HepG2 (cell line): ENCODE results near the gene AP4E1. TPM values are rescaled to one million over a fixed set of nuclear protein-coding genes. Genes with fewer than 3 reads are reported as not detected.
A peak's percentile ranks its signal among the peaks of the same experiment; 100 is the strongest.

Source experiments
- ATAC-seq: fragments of 200-7000 bp; cut with Tn5 transposase; 3 replicates; pipeline ENCODE4 v1.9.1; 2020; ENCODE audit warnings: mild to moderate bottlenecking, moderate library complexity
- BruUV-seq: library from RNA; stranded (reverse); fragments of 400-500 nt; replicated peaks from 2 replicates; lab custom pipeline; 2021; lab: Mats Ljungman, UMichigan
- CTCF ChIA-PET: fragments of 300-600 bp; formaldehyde crosslinking; extraction: SDS; loops from one replicate; lab custom pipeline; 2021; ENCODE audit warnings: low total read pairs, inconsistent platforms, low intra/inter-chr PET ratio; lab: Yijun Ruan, JAX
- POLR2A ChIA-PET: fragments of 350-600 bp; sonication (Branson Sonifier 250); formaldehyde crosslinking; loops from one replicate; lab custom pipeline; 2020; ENCODE audit warnings: antibody characterized with exemption, inconsistent platforms; lab: Yijun Ruan, JAX
- DNase-seq: peaks from one replicate; pipeline ENCODE4 v3.0.0-alpha.2; 2015; ENCODE audit warnings: low spot score
- FAIRE-seq: peaks from 3 replicates; lab custom pipeline; 2011; peaks lifted over from hg19 to GRCh38; lab: Jason Lieb, UNC
- H2AFZ ChIP-seq: one replicate; pipeline ENCODE4 v1.6.1; 2011; ENCODE audit warnings: low read length, inconsistent platforms
- H3K27ac ChIP-seq: fragments of 300-600 bp; 3 replicates; pipeline ENCODE4 v1.8.0; 2011; ENCODE audit warnings: mixed run types, mild to moderate bottlenecking, mixed read lengths, low read length, inconsistent platforms; ENCODE audit not compliant: insufficient read depth; ENCODE audit errors: extremely low read length
- H3K27me3 ChIP-seq, 2 experiments: fragments of 200-600 bp in 1 of 2; 2 replicates in 1 of 2; 3 replicates in 1 of 2; pipeline versions ENCODE4 v1.6.0 to v1.8.0; 2011; ENCODE audit warnings: low read length in 2 of 2, mild to moderate bottlenecking in 2 of 2, moderate library complexity in 2 of 2, inconsistent platforms in 1 of 2; ENCODE audit not compliant: insufficient read depth in 2 of 2, control insufficient read depth in 1 of 2
- H3K36me3 ChIP-seq, 2 experiments: fragments of 200-600 bp in 1 of 2; replicated peaks in 1 of 2; 2 replicates in 1 of 2; 3 replicates in 1 of 2; pipeline versions ENCODE4 v1.5.1 to v1.8.0; 2011; ENCODE audit warnings: low read length in 2 of 2, inconsistent platforms in 1 of 2; ENCODE audit not compliant: insufficient read depth in 2 of 2, control insufficient read depth in 1 of 2
- H3K4me1 ChIP-seq: 2 replicates; pipeline ENCODE4 v1.5.1; 2012; ENCODE audit warnings: low read length, inconsistent platforms; ENCODE audit not compliant: insufficient read depth
- H3K4me2 ChIP-seq: 2 replicates; pipeline ENCODE4 v1.6.0; 2011; ENCODE audit warnings: low read depth, low read length, inconsistent platforms
- H3K4me3 ChIP-seq, 3 experiments: fragments of 200-600 bp in 1 of 3; sonication (generic), shearing (Covaris generic) in 1 of 3; replicated peaks in 1 of 3; 2 replicates each; pipeline ENCODE4 v1.5.1; 2011 to 2016; ENCODE audit warnings: low read length in 3 of 3, inconsistent platforms in 2 of 3, low read depth in 2 of 3, mild to moderate bottlenecking in 2 of 3, control low read depth in 1 of 3, mixed read lengths in 1 of 3; ENCODE audit not compliant: insufficient read depth in 1 of 3
- H3K79me2 ChIP-seq: one replicate; pipeline ENCODE4 v1.6.1; 2011; ENCODE audit warnings: low read length, inconsistent platforms; ENCODE audit not compliant: insufficient read depth
- H3K9ac ChIP-seq: 2 replicates; pipeline ENCODE4 v1.6.0; 2011; ENCODE audit warnings: mild to moderate bottlenecking, low read depth, low read length, inconsistent platforms; ENCODE audit not compliant: insufficient read depth
- H3K9me3 ChIP-seq: 2 replicates; pipeline ENCODE4 v1.5.1; 2012; ENCODE audit warnings: mild to moderate bottlenecking, low read length
- H4K20me1 ChIP-seq: 2 replicates; pipeline ENCODE4 v1.6.0; 2011; ENCODE audit warnings: inconsistent platforms, mild to moderate bottlenecking, low read length, moderate library complexity; ENCODE audit not compliant: insufficient read depth
- MAFF ChIP-seq: IDR thresholded peaks from 2 replicates; pipeline ENCODE4 v1.6.1; 2011; ENCODE audit warnings: low read depth, low read length, improper control_type of control experiment
- MAFK ChIP-seq, 2 experiments: IDR thresholded peaks in 1 of 2; conservative IDR thresholded peaks in 1 of 2; 2 replicates each; pipeline ENCODE4 v1.6.1; 2011; ENCODE audit warnings: improper control_type of control experiment in 2 of 2, low read length in 2 of 2
- NFAT5 ChIP-seq: sonication (generic); formaldehyde crosslinking; IDR thresholded peaks from 2 replicates; pipeline ENCODE4 v1.4.0; 2020; ENCODE audit warnings: missing genetic modification reagents
- WGBS: methylation state at CpG from one replicate; pipeline ENCODE4 v1.1.6; 2017; ENCODE audit warnings: low lambda C conversion rate; 5-methylcytosine and 5-hydroxymethylcytosine counted together
- in situ Hi-C: cut with HindIII; loops from 2 replicates; pipeline ENCODE4 v1.10.0; 2017; ENCODE audit warnings: low pct_unique_long_range_greater_than_20kb; ENCODE audit not compliant: extremely low pct_ligation_motif_present
- intact Hi-C: fragments of 100-400 bp; cut with micrococcal nuclease; formaldehyde crosslinking; loops from one replicate; pipeline ENCODE4 v1.10.0; 2022; ENCODE audit not compliant: unreplicated experiment
- polyA plus RNA-seq, 8 experiments: library from polyadenylated mRNA; depleted of rRNA in 3 of 8; stranded (reverse) in 7 of 8; unstranded in 1 of 8; fragments of >200 nt; fragmentation: Illumina TruSeq in 4 of 8; extraction: Trizol in 4 of 8; gene quantifications; 2 replicates each; pipeline versions ENCODE4 v1.2.1 to v1.2.3, GENCODE V29; 2011 to 2016; ENCODE audit warnings: low read depth in 4 of 8, missing spikeins in 1 of 8, mixed read lengths in 1 of 8; ENCODE audit not compliant: insufficient read depth in 1 of 8
- total RNA-seq, 5 experiments: library from RNA; depleted of rRNA; stranded (reverse); fragments of >200 nt; fragmentation: Illumina TruSeq; extraction: Trizol; gene quantifications; 2 replicates each; pipeline ENCODE4 v1.2.3, GENCODE V29; 2016; ENCODE audit warnings: low read depth in 1 of 5

The AP4E1 gene
- total and polyA plus RNA-seq, 2 of the 13 experiments (the other 11 are each of a cell fraction or from before 2014, with no cell fraction given) = 2.2 to 7.8 TPM

- H3K27me3 ChIP-seq = no peaks in the 10 kb centered on the region
- H2AFZ ChIP-seq = no peak overlapping the region
- TF ChIP-seq MAFF (peak; percentile 78), MAFK (conservative IDR thresholded peaks at IDR 0.05 in 1 of 2, IDR thresholded peaks at IDR 0.05 in 1 of 2; ENCODE audit: low read length in 2 of 2) (peak; percentile 73 to 90; a peak in 3 of 4 replicates), NFAT5 (CRISPR knock-in tag) (no peak)
- H4K20me1 ChIP-seq = no peaks in the 10 kb centered on the region
- DNase-seq (no peak), ATAC-seq (no peak), FAIRE-seq (no peak)
- H3K4me3 ChIP-seq = no peak overlapping the region
- no peaks in the 10 kb centered on the region for H3K9me3 ChIP-seq
- no peaks in the 10 kb centered on the region for H3K4me1 ChIP-seq
- H3K79me2 ChIP-seq = no peaks in the 10 kb centered on the region
- intact Hi-C loops (no loop called here), in situ Hi-C loops (no loop called here)
- BruUV-seq = no TSS peak
- H3K27ac ChIP-seq = no peak overlapping the region
- peaks cover 1 to 16% of the 10 kb centered on the region in 2 experiments; a peak in 3 of 5 replicates for H3K36me3 ChIP-seq
- H3K4me2 ChIP-seq = no peak overlapping the region
- H3K9ac ChIP-seq = no peak overlapping the region
- 90% methylated on average over 4 of the region's 4 CpGs for WGBS
- POLR2A ChIA-PET = no interaction called here
- CTCF ChIA-PET = no interaction called here
Measured at GRCh38 chr15:50997371-50998051, 89.0 kb downstream of the AP4E1 start.
